Fibroblast of skin of back (primary cell): Measurements from ENCODE around the gene TMEM272.

Experiments
- DNase-seq: peaks from one replicate; pipeline ENCODE4 v3.0.0-alpha.2; 2013

TMEM272 gene

DNA sequence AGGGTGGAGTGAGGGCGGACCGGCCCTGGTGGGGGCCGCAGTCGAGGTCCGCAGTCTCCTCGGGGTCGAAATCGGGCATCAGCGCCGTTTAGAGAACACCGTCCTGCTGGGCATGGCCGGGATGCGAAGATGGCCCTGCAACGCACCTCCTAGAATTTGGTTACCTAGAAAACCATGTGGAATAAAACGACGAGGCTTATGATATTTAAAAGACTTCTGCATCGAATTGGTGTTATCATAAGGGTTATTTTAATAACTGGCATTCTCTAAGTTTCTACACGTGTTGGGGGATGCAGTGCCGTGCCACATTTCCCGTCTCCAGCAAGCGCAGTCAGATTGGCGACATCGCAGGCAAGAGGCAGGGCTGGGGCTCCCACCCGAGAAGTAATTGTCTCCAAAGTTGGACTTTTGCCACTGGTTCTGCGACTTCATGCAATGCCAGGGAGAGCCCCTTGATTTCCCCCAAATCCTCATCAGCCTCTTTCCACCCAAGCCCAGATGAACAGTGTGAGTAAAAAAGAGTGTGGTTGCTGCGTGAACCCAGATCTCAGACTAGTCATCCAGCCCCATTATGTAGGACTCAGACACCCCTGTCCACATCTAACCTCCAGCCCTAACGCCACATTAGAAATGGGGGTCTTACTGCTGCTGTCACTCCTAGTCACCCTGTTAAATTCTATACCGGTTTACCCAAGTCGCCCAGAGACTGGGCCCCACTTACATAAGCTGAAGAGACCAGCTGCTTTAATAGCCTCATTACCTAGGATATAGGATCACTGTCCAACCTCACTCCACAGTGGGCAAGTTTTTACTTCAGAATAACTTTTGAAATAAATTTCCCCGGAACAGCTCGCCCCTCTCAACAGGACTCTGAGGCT lies 40.4 kb downstream of the TMEM272 start:
- DNase-seq = no peak

DNA sequence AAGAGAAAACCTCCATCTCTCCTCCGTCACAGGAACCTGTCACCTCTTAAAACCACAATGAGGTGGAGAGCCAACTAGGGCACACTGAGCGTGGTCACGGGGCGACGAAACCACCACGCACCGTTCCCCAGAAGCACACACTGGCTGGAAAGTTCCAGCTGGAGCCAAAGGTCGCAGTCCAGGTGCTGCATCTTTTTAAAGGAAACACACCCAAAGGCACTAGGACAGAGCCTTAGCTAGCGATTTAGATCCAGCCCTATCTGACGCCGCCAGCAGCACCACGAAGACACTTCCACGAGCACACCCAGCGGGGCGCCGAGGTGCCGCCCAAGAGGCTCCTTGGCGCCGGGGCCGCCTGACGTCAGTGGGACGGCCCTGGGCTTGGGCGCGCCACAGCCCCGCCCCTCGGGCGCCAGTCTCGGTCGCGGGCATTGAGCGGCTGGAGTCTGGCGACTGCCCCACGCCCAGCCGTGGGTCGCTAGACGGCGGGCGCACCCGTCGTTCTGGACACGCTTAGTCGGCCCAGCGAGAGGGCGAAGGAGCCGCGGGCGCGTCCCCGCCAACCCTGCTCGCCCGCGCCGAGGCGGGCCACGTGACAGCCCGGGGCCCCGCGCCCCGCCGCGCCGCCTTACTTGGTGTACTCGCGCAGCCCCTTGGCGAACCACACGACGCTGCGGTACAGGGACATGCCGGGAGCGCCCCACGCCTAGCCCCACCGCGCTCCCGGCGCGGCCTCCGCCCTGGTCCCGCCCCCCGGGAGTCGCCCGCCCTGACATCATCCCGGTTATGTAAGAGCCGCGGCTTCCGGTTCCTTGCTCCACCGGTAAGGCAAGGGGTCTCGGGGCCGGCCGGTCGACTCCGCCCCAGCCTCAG lies 41.3 kb downstream of the TMEM272 start, which contains the start of gene DHRS12:
TSS of gene DHRS12 (minus strand) at position 742 of the 873 bp plus-strand sequence. CDS start 4,504 bp downstream, outside the sequence.
- DNase-seq = peak; percentile 85

DNA sequence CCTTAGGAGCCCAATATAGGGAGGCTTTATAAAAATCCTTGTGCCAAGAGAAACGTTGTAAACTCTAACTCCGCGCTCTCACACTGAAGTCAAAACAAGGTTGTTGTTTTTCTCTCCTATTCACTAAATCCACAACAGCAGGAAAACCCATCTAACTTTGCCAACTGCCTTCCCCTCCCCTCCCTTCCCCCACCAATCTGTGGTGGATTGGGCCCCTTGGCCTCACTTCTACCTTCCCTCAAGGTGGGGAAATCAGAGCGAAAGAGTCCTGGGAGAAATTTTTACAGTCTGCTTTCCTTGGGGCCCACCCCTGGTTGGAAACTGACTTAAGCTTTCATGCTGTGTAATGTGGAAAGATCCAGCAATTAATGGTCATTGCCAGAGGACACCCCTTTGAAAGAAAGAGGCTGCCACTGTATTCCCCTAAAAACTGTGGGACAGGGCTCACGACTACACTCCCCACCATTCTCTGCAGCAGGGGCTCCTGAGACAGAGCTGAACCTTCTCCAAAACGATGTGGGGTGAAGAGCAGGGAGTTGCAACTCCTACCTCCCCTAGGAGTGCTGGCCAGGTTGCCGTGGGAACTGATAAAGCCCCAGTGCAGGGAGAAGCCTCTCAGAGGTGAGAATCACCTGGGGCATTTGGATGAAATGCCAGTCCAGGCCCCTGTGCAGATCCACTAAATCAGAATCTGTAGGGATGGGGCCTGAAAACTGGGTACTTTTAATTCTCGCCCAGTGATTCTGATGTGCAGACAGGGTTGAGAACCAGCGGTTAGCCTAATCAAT lies 42.2 kb downstream of the TMEM272 start:
- DNase-seq = no peak

DNA sequence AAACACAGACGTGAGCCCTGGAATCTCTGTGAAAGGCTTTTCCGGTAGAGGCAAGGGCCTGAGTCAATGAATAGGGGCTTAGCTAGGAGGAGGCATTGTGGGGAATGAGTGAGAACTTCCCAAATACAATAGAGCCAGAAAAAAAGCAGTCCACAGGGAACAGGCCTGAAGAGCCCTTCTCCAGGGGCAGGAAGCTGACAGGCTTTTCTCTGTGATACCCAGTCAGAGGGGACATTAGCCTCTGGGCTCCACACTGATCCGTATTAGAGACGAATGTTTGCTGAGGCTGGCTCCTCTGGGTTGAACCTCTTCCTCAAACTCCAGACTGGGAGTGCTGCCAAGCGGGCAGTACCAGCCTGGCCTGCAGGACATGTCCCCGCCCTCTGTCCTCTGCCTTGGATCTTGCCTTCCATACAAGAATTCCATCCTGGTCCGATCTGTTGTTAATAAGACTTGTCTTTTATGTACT lies 43.3 kb downstream of the TMEM272 start:
- DNase-seq = peak; percentile 28

DNA sequence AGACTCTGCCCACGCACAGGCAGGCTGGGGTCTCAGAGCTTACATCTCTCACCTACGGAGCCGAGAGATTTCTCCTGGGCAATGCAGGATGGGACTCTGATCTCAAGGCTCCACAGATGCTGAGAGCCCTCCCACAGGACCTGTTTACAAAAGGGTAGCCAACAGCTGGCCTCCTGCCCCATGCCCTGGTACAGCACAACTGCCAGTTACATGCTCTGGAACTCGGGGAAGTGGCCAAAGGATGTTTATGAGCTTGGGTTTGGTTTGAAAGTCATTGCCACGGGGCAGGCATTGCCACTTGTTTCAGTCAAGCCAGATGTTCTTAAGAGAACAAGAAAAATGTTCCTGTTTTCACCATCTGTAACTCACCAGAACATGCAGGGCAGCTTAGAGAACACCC lies 44.5 kb downstream of the TMEM272 start:
- DNase-seq = no peak

DNA sequence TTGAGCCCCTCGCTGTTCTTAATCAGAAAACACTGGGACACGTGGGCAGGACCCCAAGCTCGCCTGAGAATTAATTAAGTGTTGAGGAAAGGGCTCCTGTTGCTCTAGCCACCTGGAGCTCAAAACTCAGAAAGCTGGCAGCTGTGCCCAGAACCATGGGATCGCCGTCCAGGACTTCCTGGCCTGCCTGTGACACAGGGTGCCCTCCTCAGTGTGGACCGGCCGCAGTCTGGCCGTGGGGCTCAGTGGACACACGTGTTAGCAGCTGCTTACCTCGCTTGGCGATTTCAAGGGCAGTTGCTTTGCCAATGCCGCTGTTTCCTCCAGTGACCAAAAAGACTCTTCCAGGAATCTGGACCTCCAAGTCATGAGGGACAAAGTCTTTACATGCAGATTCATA lies 45.7 kb downstream of the TMEM272 start:
- DNase-seq = no peak

DNA sequence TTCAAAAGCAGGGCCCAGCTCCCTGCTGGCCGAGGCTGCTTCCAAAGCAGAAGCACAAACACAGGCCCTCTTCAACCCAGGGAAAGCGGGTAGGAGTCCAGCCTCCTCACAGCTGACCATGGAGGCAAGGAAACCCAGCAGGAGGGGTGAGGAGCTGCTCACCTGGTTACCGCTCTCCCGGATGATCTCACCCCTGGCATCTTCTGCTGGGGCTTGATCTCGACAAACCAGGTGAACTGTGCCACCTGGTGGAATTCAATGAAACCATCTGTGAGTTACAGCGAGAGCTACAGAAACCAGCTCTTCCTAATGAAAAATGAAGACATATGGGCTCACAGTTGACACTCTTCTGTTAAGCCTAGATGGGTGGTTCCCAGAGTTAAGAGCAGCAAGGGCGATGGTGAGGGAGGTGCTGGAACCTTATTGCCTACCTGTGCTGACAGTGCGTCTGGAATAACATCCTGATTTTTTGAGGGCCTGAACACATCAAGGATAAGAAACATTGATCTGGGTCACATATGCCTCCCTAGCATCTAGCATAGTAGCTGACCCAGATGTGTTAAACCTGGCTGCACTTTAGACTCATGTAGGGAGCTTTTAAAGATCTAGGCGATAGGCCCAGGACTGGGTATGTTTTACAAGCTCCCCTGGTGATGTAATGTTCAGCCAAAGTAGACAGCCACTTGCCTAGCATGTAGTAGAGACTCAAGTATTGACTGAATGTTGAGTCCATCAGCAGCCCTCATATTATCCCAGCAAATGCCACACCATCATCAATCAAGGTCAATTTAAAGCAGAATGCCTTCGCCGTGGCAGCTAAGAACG lies 47.1 kb downstream of the TMEM272 start:
- peak; percentile 48 for DNase-seq

DNA sequence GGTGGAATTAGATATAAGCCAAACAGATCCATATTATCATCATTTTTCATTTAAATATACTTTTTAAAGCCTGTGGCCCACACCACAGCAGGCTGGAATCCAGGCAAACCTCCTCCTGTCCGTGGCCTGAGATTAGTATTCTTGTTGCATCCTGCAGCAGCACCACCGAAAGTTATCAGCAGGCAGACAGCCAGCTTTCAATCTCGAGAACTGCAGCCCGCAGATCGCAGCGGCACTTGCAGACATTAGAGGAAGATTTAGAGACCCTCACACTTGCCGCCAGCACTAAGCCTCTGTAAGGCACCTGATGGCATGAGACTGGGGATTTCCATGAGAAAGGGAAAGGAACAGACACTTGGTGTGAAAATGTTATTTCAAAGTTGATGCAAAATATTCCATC lies 48.4 kb downstream of the TMEM272 start:
- DNase-seq = no peak

DNA sequence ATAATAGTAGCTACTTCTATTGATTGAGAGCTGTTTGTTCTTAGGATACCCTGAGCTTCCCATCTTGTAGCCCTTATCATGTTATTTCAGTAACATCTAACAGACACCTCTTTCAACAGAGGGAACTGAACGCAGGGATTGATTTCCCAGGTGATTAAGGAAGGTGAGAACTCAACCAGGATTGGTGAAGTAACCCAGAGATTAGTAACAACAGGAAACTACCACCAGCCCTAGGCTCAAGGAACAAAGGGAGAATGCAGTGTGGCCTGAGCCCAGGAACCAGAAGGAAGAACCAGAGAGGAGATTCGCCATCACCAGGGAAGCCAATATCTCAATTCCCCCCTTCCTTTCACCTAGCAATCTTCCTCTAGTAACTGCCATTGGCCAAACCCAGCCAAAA lies 49.6 kb downstream of the TMEM272 start:
- no peak for DNase-seq

DNA sequence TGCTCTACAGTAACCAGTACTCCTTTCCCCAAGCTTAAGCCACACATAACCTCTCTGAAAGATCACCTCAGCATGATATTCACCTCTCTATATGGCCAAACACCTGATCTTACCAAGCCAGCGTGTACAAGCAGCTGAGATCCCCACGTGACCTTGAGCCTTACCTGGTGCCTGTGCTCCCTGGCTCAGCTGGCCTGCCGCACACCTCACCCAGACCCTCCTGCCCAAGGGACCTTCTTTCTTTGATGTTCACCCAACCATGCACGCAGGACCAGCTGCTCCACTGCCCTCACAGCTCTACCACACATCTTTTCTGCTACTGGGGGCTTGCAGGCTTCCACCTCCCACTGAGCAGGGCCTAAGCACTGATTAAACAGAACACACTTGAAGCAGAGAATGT lies 50.0 kb downstream of the TMEM272 start:
- no peak for DNase-seq

DNA sequence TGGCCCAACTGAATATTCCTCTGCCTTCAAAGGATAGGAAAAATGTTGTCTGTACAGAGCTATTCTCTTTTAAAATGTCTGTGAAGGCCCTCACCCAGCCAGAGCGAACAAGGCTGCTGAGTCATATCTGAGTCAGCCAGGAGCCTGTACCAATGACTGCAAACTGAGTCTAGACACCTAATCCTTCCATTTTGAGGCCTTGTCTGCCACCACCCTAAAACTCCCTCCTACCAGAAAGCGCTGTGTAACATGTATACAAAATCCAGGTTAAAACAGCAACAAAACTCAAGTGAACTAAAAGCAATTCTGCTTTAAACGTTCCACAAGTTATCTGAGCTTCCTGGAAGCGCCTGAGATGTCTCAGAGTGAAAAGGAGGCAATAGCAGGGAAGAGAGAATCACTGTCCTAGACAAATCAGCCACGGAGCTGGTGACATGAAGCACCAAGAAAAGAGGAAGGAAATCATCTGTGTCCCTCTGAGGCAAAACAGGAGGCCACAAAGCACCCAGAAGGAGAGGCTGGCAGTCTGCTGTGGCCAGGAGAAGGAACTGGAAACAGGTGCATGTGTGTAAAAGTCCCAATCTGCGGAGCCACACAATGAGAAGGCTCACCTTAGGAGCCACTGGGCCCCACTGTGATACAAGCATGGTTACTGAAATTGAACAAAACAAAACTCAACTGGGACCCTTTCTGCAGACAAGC lies 51.3 kb downstream of the TMEM272 start:
- peak; percentile 86 for DNase-seq

DNA sequence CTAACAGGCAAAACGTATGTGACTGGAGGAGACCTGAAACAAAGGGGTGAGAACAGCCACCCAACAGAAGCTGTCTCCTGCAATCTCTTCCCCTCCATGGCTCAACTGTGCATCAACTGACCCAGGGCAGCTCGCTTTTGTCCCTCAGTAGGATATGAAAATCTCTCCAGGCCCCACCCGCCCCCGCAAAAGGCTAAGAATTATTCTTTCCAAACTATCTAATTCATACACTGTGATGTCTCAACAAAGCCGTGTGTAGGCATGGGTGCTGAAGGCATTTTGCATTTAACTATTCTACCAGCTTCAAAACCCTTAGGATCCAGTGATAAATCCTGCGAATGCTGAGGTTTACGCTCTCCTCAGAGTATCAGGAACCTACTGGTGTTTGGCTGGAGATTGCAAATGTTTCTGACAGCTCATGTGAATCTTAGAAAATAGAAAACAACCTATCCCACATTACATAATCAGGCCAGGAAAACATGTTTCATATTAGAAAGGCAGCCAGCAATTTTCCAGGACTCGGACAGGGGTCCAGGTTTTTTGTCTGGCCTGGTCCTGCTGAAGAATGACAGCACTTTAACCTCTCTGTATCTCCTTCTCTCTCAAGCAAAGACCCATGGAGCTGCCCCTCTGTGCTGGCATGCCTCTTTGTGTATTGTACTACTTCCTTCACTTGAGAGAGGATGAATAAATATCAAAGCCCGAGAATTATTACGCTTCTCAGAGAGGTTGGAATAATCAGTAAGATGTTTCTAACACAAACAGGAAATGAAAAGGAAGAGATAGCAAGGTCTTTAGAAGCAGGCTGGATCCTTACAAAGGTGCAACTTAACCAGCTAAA lies 58.3 kb downstream of the TMEM272 start:
- DNase-seq = no peak

DNA sequence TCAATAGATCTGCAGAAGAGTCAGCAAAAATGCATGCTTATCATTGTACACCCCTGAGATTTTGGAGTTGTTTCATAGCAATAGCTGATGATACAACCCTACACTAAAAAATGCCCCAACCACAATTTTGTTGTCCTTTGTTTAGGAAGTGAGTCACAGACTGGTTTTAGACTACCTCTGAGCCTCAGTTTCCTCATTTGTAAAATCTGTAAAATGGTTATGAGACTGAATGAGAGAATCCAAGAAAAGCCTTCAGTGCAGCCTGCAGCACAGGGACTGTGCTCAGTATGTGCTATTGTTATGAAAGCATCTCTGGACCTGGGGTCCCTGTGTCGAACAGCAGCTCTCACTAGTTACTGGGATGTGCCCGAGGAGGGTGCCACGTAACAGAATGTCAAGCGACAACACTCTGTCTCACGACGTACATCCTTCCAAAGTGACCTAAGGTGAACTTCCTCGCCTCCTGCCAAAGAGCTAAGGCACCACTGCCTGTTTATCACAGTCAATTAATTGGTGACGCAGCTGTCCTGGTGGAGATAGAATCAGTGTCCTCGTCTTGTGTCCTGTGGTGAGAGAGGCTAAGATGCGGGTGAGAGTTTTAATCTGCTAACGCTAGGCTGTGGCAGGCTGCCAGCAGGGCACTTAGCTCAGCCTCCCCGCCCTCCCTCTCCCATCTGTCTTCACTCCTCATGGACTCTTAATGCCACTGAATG lies 59.1 kb downstream of the TMEM272 start:
- DNase-seq = peak; percentile 30

DNA sequence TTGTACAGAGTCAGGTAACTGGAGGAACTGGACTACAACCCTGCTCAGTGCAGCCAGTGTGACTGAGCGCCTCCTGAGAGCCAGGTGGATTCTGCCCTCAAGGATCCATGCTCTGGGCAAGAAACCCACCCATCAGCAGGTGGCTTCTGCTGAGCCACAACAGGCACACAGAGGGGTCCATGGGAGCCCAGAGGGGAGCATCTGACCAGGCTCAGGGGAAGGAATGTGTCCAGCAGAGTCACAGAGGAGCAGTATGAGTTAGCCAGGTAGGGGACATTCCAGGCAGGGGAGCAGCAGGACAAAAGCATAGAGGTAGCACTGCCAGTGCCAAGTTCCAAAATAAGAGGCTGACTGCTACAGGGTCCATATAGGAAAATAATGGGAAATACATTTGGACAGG lies 60.9 kb downstream of the TMEM272 start:
- DNase-seq = no peak

DNA sequence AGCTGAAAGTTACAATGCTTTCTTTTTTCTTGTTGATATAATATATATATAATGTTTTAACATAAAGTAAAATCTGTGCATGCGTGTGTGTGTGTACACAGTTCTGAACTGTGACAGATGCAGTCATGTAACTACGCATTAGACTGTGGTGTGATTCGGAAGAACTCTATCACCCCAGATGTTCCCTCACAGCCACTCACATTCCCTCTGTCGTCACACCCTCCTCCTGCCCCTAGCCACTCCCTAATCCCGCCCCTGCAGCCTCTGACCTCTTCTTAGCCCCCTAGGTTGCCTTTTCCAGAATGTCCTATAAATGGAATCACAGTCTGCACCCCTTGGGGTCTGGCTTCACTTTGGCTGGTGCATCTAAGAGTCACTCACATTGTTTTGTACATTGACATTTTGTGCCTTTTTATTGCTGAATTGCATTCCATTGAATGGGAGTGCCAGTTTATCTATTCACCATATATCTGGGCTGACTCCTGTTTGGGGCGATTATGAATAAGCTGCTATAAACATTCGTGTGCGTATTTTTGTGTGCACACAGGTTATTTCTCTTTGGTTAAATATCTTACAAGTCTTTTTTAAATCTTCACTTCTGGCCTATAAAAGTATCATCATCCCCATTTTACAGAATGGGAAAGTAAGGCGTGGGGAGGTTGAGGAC lies 61.4 kb downstream of the TMEM272 start:
- no peak for DNase-seq

DNA sequence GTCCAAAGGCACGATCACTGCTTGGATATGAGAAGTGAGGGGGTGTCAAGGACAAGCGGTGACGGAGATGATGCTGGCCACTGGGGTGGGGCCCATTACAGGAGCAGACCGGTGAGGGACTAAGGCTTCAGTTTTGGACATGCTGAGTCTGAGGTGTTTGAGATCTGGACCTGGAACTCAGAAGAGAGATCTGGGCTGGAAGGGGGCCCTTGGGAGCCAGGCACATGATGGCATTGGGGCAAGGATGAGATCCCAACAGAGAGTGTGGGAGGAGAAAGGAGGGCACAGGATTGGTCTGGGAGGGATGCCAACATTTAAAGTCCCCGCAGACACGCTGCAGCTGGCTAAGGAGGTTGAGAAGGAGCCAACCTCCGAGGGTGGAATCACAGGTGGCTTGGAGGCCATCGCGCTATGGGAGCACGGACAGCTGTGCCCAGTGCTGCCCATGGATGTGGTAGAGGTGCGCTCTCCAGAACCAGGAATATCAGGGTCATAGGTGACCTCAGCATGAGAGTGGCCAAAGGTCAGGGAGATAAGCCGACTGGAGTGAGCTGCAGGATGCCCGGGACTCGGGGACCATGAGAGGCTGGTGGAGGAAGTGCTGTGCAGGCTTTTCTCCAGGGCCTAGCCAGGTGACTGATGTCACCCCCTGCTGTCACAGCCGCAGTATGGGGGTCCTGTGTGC lies 62.8 kb downstream of the TMEM272 start:
- DNase-seq = no peak

DNA sequence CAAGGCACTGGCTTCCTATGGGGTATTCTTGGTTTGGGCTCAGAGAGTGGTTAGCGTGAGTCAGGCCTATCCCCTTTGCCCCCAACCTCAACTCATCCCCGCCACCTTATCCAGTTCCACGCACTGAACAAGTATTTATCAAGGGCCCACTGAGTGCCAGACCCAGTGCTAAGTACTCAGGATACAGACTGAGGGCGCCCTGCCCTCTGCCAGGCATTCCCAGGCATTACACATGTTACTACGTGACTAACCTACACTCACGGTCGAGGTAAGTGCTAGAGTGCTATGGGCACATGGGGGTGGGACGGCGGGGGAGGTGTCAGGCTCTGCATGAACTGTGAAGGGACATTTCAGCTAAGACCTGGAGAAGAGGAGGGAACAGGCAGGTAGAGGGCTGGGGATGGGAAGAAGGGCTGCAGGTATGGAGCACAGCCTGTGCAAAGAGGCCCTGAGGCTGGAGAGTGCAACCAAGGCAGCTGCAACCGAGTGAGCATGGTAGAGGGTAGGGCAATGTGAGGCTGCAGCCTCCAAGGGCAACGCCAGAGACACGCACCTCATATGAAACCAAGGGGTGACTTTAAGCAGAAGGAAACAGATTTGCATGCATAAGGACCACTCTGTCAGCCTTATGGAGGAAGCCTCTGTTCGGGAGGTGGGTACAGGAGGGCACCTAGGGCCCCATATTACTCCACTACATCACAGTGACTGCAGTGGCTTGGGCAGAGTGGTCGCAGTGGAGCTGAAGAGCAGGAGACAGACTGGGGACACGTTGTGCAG lies 63.5 kb downstream of the TMEM272 start:
- DNase-seq = peak; percentile 24
